Loucy (cell line): ENCODE data around the gene NUSAP1.

ENCODE experiments used
- H2AFZ ChIP-seq: fragments of 200-600 bp; sonication (generic); 2 replicates; pipeline ENCODE4 v1.6.0; 2016; ENCODE audit warnings: antibody characterized with exemption, mild to moderate bottlenecking, low read length, moderate library complexity
- H3F3A ChIP-seq: fragments of 200-600 bp; 2 replicates; pipeline ENCODE4 v1.6.0; 2016; ENCODE audit warnings: antibody characterized with exemption, low read depth, mild to moderate bottlenecking
- H3K27me3 ChIP-seq: fragments of 200-600 bp; sonication (generic); 2 replicates; pipeline ENCODE4 v1.6.1; 2014; ENCODE audit warnings: low read length, mild to moderate bottlenecking; ENCODE audit not compliant: insufficient read depth, poor library complexity, severe bottlenecking
- H3K36me3 ChIP-seq: fragments of 200-600 bp; sonication (generic); 2 replicates; pipeline ENCODE4 v1.6.1; 2016; ENCODE audit warnings: low read length; ENCODE audit not compliant: insufficient read depth
- H3K4me1 ChIP-seq: fragments of 200-600 bp; sonication (generic); 2 replicates; pipeline ENCODE4 v1.5.1; 2014; ENCODE audit warnings: low read length, mild to moderate bottlenecking; ENCODE audit not compliant: insufficient read depth, poor library complexity, severe bottlenecking
- H3K4me2 ChIP-seq: fragments of 200-600 bp; sonication (generic); 2 replicates; pipeline ENCODE4 v1.6.0; 2014; ENCODE audit warnings: antibody characterized with exemption, low read length, low read depth, mild to moderate bottlenecking; ENCODE audit not compliant: poor library complexity, severe bottlenecking
- H3K4me3 ChIP-seq: fragments of 200-600 bp; sonication (generic); 2 replicates; pipeline ENCODE4 v1.5.1; 2014; ENCODE audit warnings: low read length, mild to moderate bottlenecking, mixed read lengths; ENCODE audit not compliant: poor library complexity, severe bottlenecking
- H3K79me2 ChIP-seq: fragments of 200-600 bp; sonication (generic); 2 replicates; pipeline ENCODE4 v1.6.1; 2014; ENCODE audit warnings: low read length; ENCODE audit not compliant: insufficient read depth
- H3K9ac ChIP-seq: fragments of 200-600 bp; sonication (generic); 2 replicates; pipeline ENCODE4 v1.6.0; 2014; ENCODE audit warnings: mild to moderate bottlenecking, low read depth, low read length, moderate library complexity; ENCODE audit not compliant: poor library complexity, severe bottlenecking
- H3K9me2 ChIP-seq: fragments of 200-600 bp; sonication (generic); replicated peaks from 2 replicates; pipeline ENCODE4 v1.6.1; 2016; ENCODE audit warnings: low read depth, low read length, mixed read lengths
- H3K9me3 ChIP-seq: fragments of 200-600 bp; sonication (generic); 2 replicates; pipeline ENCODE4 v1.6.1; 2014; ENCODE audit warnings: mild to moderate bottlenecking, antibody characterized with exemption, low read length, low read depth; ENCODE audit not compliant: insufficient read depth
- H4K20me1 ChIP-seq: fragments of 200-600 bp; sonication (generic); 2 replicates; pipeline ENCODE4 v1.6.0; 2014; ENCODE audit warnings: antibody characterized with exemption, low read length, mild to moderate bottlenecking; ENCODE audit not compliant: insufficient read depth, poor library complexity, severe bottlenecking
- CTCF ChIP-seq: fragments of 200-600 bp; sonication (generic); conservative IDR thresholded peaks from 2 replicates; pipeline ENCODE4 v1.5.1; 2014; ENCODE audit warnings: mild to moderate bottlenecking, antibody characterized with exemption, low read length
- EZH2phosphoT487 ChIP-seq: fragments of 200-600 bp; IDR thresholded peaks from 2 replicates; pipeline ENCODE4 v1.6.1; 2018; ENCODE audit warnings: antibody characterized with exemption, mild to moderate bottlenecking, moderate library complexity, borderline replicate concordance

Gene NUSAP1

GRCh38 chr15:41284427-41285177 lies 48.1 kb upstream of the NUSAP1 start:
- Histone ChIP-seq H2AFZ (peak overlapping the region; percentile 76; the same call in 1 of the 2 replicates), H3F3A (no peaks in the 10 kb centered on the region), H3K9me2 (no peaks in the 10 kb centered on the region), H3K4me1 (peaks cover 38% of the 10 kb centered on the region), H3K27me3 (peaks cover 5% of the 10 kb centered on the region), H3K79me2 (peaks cover 57% of the 10 kb centered on the region), H3K9me3 (no peaks in the 10 kb centered on the region), H4K20me1 (peaks cover 52% of the 10 kb centered on the region), H3K4me3 (peak overlapping the region; percentile 90), H3K4me2 (peak overlapping the region; percentile 69), H3K36me3 (peaks cover 25% of the 10 kb centered on the region), H3K9ac (peak overlapping the region; percentile 98)
- TF ChIP-seq EZH2phosphoT487 (no peak), CTCF (no peak)

- Histone ChIP-seq H2AFZ (no peak overlapping the region), H3K4me1 (peaks cover 38% of the 10 kb centered on the region), H3K4me2 (peak overlapping the region; percentile 69), H3K9me3 (no peaks in the 10 kb centered on the region), H3K9me2 (no peaks in the 10 kb centered on the region), H3F3A (no peaks in the 10 kb centered on the region), H4K20me1 (peaks cover 56% of the 10 kb centered on the region), H3K4me3 (peak overlapping the region; percentile 90), H3K9ac (peak overlapping the region; percentile 98), H3K79me2 (peaks cover 62% of the 10 kb centered on the region), H3K27me3 (peaks cover 5% of the 10 kb centered on the region), H3K36me3 (peaks cover 18% of the 10 kb centered on the region)
- no peak for TF ChIP-seq EZH2phosphoT487
- TF ChIP-seq CTCF: no peak
Observed at GRCh38 chr15:41285285-41285684, 47.4 kb upstream of the NUSAP1 start.

GRCh38 chr15:41286665-41287333 lies 45.9 kb upstream of the NUSAP1 start:
- H3K9me3 ChIP-seq: no peaks in the 10 kb centered on the region
- no peaks in the 10 kb centered on the region for H3K9me2 ChIP-seq
- H3K27me3 ChIP-seq: peaks cover 5% of the 10 kb centered on the region
- H3K36me3 ChIP-seq: peaks cover 18% of the 10 kb centered on the region
- H3K4me1 ChIP-seq: peaks cover 38% of the 10 kb centered on the region
- H3K4me2 ChIP-seq: peak overlapping the region; percentile 69
- no peak overlapping the region for H2AFZ ChIP-seq
- peak overlapping the region; percentile 98 for H3K9ac ChIP-seq
- H3K79me2 ChIP-seq: peaks cover 70% of the 10 kb centered on the region
- TF ChIP-seq EZH2phosphoT487: no peak
- no peak for TF ChIP-seq CTCF
- H3F3A ChIP-seq: no peaks in the 10 kb centered on the region
- H4K20me1 ChIP-seq: peaks cover 56% of the 10 kb centered on the region
- peak overlapping the region; percentile 90 for H3K4me3 ChIP-seq
